ENCODE data around the gene GREB1. TPM values are rescaled to one million over a fixed set of nuclear protein-coding genes. Genes with fewer than 3 reads are reported as not detected.

Gene GREB1
- total and polyA plus RNA-seq, 2 of the 13 experiments (the other 11 are each of a cell fraction or from before 2014, with no cell fraction given) = 31.3 to 61.2 TPM

- TF ChIP-seq ZBTB40 (IDR thresholded peaks at IDR 0.05) (no peak), ZBTB40 (CRISPR knock-in tag; IDR thresholded peaks at IDR 0.05) (no peak), RFX3 (CRISPR knock-in tag; IDR thresholded peaks at IDR 0.05) (no peak), GTF3A (CRISPR knock-in tag; conservative IDR thresholded peaks at IDR 0.05) (peak; percentile 87; the same call in 1 of the 2 replicates), THAP7 (CRISPR knock-in tag; IDR thresholded peaks at IDR 0.05) (peak; percentile 5; the same call in 1 of the 2 replicates), ETV6 (CRISPR knock-in tag; conservative IDR thresholded peaks at IDR 0.05) (no peak), ZNF510 (CRISPR knock-in tag; IDR thresholded peaks at IDR 0.05; ENCODE audit: low read depth) (no peak), CHD2 (IDR thresholded peaks at IDR 0.05; ENCODE audit: low read depth, low read length) (no peak), E2F5 (CRISPR knock-in tag; conservative IDR thresholded peaks at IDR 0.05) (no peak), ZSCAN12 (CRISPR knock-in tag; IDR thresholded peaks at IDR 0.05) (no peak), ZNF598 (CRISPR knock-in tag; IDR thresholded peaks at IDR 0.05; ENCODE audit: borderline replicate concordance) (no peak), ZNF589 (CRISPR knock-in tag; conservative IDR thresholded peaks at IDR 0.05) (no peak), ZNF124 (CRISPR knock-in tag; IDR thresholded peaks at IDR 0.05) (no peak), NFE2 (CRISPR knock-in tag; IDR thresholded peaks at IDR 0.05) (no peak)
- TF ChIP-seq, protein P1, sequence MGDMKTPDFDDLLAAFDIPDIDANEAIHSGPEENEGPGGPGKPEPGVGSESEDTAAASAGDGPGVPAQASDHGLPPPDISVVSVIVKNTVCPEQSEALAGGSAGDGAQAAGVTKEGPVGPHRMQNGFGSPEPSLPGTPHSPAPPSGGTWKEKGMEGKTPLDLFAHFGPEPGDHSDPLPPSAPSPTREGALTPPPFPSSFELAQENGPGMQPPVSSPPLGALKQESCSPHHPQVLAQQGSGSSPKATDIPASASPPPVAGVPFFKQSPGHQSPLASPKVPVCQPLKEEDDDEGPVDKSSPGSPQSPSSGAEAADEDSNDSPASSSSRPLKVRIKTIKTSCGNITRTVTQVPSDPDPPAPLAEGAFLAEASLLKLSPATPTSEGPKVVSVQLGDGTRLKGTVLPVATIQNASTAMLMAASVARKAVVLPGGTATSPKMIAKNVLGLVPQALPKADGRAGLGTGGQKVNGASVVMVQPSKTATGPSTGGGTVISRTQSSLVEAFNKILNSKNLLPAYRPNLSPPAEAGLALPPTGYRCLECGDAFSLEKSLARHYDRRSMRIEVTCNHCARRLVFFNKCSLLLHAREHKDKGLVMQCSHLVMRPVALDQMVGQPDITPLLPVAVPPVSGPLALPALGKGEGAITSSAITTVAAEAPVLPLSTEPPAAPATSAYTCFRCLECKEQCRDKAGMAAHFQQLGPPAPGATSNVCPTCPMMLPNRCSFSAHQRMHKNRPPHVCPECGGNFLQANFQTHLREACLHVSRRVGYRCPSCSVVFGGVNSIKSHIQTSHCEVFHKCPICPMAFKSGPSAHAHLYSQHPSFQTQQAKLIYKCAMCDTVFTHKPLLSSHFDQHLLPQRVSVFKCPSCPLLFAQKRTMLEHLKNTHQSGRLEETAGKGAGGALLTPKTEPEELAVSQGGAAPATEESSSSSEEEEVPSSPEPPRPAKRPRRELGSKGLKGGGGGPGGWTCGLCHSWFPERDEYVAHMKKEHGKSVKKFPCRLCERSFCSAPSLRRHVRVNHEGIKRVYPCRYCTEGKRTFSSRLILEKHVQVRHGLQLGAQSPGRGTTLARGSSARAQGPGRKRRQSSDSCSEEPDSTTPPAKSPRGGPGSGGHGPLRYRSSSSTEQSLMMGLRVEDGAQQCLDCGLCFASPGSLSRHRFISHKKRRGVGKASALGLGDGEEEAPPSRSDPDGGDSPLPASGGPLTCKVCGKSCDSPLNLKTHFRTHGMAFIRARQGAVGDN (CRISPR knock-in tag; IDR thresholded peaks at IDR 0.05) = peak; percentile 81
These were observed 8.5 kb downstream of the GREB1 start (continued) for GRCh38 chr2:11542275-11542819.

Measured in HepG2 (cell line).